ENCODE data around the gene EEFSEC. TPM values are rescaled to one million over a fixed set of nuclear protein-coding genes. Genes with fewer than 3 reads are reported as not detected.

EEFSEC gene
- total and polyA plus RNA-seq, 7 experiments from 2014 or later, result 17.3 to 31.4 (median 18.3) TPM

GRCh38 chr3:128431803-128432300 lies 278.6 kb downstream of the EEFSEC start:
- peaks cover 3 to 13% of the 10 kb centered on the region in 2 donors for H3K27me3 ChIP-seq (ENCODE audit: control insufficient read depth in 2 of 2, insufficient read depth in 2 of 2, low read length in 2 of 2)
- H3K36me3 ChIP-seq (ENCODE audit: control insufficient read depth in 2 of 3, insufficient read depth in 3 of 3, low read length in 3 of 3), result no peaks in the 10 kb centered on the region
- no peaks in the 10 kb centered on the region for H3K9me3 ChIP-seq (ENCODE audit: control insufficient read depth in 2 of 3, low read length in 3 of 3)
- CTCF ChIA-PET, result no interaction called here
- POLR2A ChIA-PET, result no interaction called here
- Mint-ChIP-seq H3K4me3 (peak overlapping the region in 9 of 10 donors; percentile 51 to 88 (median 68)), H3K4me1 (peaks cover 0 to 13% (median 11%) of the 10 kb centered on the region in 7 donors), H3K27ac (peak overlapping the region in 1 of 9 donors; percentile 51), H3K27me3 (peaks cover 36 to 65% (median 47%) of the 10 kb centered on the region in 5 donors), H3K36me3 (peaks cover 0 to 6% (median 0%) of the 10 kb centered on the region in 5 donors), H3K9me3 (peaks cover 0 to 2% (median 0%) of the 10 kb centered on the region in 11 donors)
- H3K4me3 ChIP-seq (ENCODE audit: low read length), result no peak overlapping the region
- intact Hi-C loops (cut with micrococcal nuclease), result no loop called here
- H3K4me1 ChIP-seq (ENCODE audit: control insufficient read depth in 2 of 2, insufficient read depth in 2 of 2, low read length in 2 of 2), result no peaks in the 10 kb centered on the region
- DNase-seq (no peak), ATAC-seq (no peak)
- H3K27ac ChIP-seq (ENCODE audit: low read depth, low read length), result no peak overlapping the region

- peaks cover 0 to 13% (median 11%) of the 10 kb centered on the region in 7 donors for H3K4me1 Mint-ChIP-seq
- intact Hi-C loops (cut with micrococcal nuclease), result no loop called here
- H3K36me3 Mint-ChIP-seq, result peaks cover 0 to 6% (median 0%) of the 10 kb centered on the region in 5 donors
- peak overlapping the region in 9 of 10 donors; percentile 30 to 88 (median 68) for H3K4me3 Mint-ChIP-seq
- POLR2A ChIA-PET, result interaction anchor here (0.7 kb wide), 1 partner anchor 9 kb away, joined by 3 read pairs; no protein-coding TSS in a partner anchor
- peaks cover 36 to 67% (median 43%) of the 10 kb centered on the region in 5 donors for H3K27me3 Mint-ChIP-seq
- H3K9me3 ChIP-seq (ENCODE audit: control insufficient read depth in 2 of 3, low read length in 3 of 3), result no peaks in the 10 kb centered on the region
- ATAC-seq (no peak), DNase-seq (no peak)
- no peak overlapping the region for H3K27ac ChIP-seq (ENCODE audit: low read depth, low read length)
- H3K27me3 ChIP-seq (ENCODE audit: control insufficient read depth in 2 of 2, insufficient read depth in 2 of 2, low read length in 2 of 2), result peaks cover 3 to 13% of the 10 kb centered on the region in 2 donors
- CTCF ChIA-PET, result no interaction called here
- no peak overlapping the region for H3K4me3 ChIP-seq (ENCODE audit: low read length)
- no peaks in the 10 kb centered on the region for H3K4me1 ChIP-seq (ENCODE audit: control insufficient read depth in 2 of 2, insufficient read depth in 2 of 2, low read length in 2 of 2)
- H3K9me3 Mint-ChIP-seq, result peaks cover 0 to 2% (median 0%) of the 10 kb centered on the region in 11 donors
- H3K36me3 ChIP-seq (ENCODE audit: control insufficient read depth in 2 of 3, insufficient read depth in 3 of 3, low read length in 3 of 3), result no peaks in the 10 kb centered on the region
- H3K27ac Mint-ChIP-seq, result peak overlapping the region in 2 of 9 donors; percentile 51 to 75
Measured at GRCh38 chr3:128432301-128432970, 279.2 kb downstream of the EEFSEC start.

GRCh38 chr3:128432971-128433836 lies 279.9 kb downstream of the EEFSEC start:
- ChIA-PET CTCF (no interaction called here), POLR2A (interaction anchor here (0.7 kb wide), 1 partner anchor 8 kb away, joined by 3 read pairs; no protein-coding TSS in a partner anchor)
- intact Hi-C loops (cut with micrococcal nuclease), result no loop called here
- Histone ChIP-seq H3K36me3 (ENCODE audit: control insufficient read depth in 2 of 3, insufficient read depth in 3 of 3, low read length in 3 of 3) (no peaks in the 10 kb centered on the region), H3K9me3 (ENCODE audit: control insufficient read depth in 2 of 3, low read length in 3 of 3) (no peaks in the 10 kb centered on the region), H3K27me3 (ENCODE audit: control insufficient read depth in 2 of 2, insufficient read depth in 2 of 2, low read length in 2 of 2) (peaks cover 3 to 13% of the 10 kb centered on the region in 2 donors), H3K4me1 (ENCODE audit: control insufficient read depth in 2 of 2, insufficient read depth in 2 of 2, low read length in 2 of 2) (no peaks in the 10 kb centered on the region), H3K27ac (ENCODE audit: low read depth, low read length) (no peak overlapping the region), H3K4me3 (ENCODE audit: low read length) (no peak overlapping the region)
- Mint-ChIP-seq H3K27ac (peak overlapping the region in 1 of 9 donors; percentile 72), H3K9me3 (peaks cover 0 to 2% (median 0%) of the 10 kb centered on the region in 11 donors), H3K36me3 (peaks cover 0 to 6% (median 0%) of the 10 kb centered on the region in 5 donors), H3K27me3 (peaks cover 34 to 67% (median 39%) of the 10 kb centered on the region in 5 donors), H3K4me3 (peak overlapping the region in 4 of 10 donors; percentile 13 to 71 (median 46)), H3K4me1 (peaks cover 0 to 13% (median 11%) of the 10 kb centered on the region in 7 donors)
- no peak for DNase-seq
- no peak for ATAC-seq

GRCh38 chr3:128433837-128434165 lies 280.5 kb downstream of the EEFSEC start:
- no peak overlapping the region for H3K27ac ChIP-seq (ENCODE audit: low read depth, low read length)
- Mint-ChIP-seq H3K27ac (no peak overlapping the region), H3K9me3 (peaks cover 0 to 2% (median 0%) of the 10 kb centered on the region in 11 donors), H3K4me3 (peak overlapping the region in 2 of 10 donors; percentile 13 to 37), H3K27me3 (peaks cover 28 to 66% (median 36%) of the 10 kb centered on the region in 5 donors), H3K4me1 (peaks cover 0 to 13% (median 11%) of the 10 kb centered on the region in 7 donors), H3K36me3 (peaks cover 0 to 6% (median 0%) of the 10 kb centered on the region in 5 donors)
- no peaks in the 10 kb centered on the region for H3K9me3 ChIP-seq (ENCODE audit: control insufficient read depth in 2 of 3, low read length in 3 of 3)
- CTCF ChIA-PET, result no interaction called here
- H3K27me3 ChIP-seq (ENCODE audit: control insufficient read depth in 2 of 2, insufficient read depth in 2 of 2, low read length in 2 of 2), result peaks cover 3 to 13% of the 10 kb centered on the region in 2 donors
- H3K36me3 ChIP-seq (ENCODE audit: control insufficient read depth in 2 of 3, insufficient read depth in 3 of 3, low read length in 3 of 3), result no peaks in the 10 kb centered on the region
- intact Hi-C loops (cut with micrococcal nuclease), result no loop called here
- POLR2A ChIA-PET, result no interaction called here
- H3K4me1 ChIP-seq (ENCODE audit: control insufficient read depth in 2 of 2, insufficient read depth in 2 of 2, low read length in 2 of 2), result no peaks in the 10 kb centered on the region
- ATAC-seq (no peak), DNase-seq (no peak)
- no peak overlapping the region for H3K4me3 ChIP-seq (ENCODE audit: low read length)

GRCh38 chr3:128434524-128434923 lies 281.2 kb downstream of the EEFSEC start:
- ChIA-PET POLR2A (no interaction called here), CTCF (no interaction called here)
- no peak overlapping the region for H3K4me3 ChIP-seq (ENCODE audit: low read length)
- intact Hi-C loops (cut with micrococcal nuclease), result no loop called here
- ATAC-seq (no peak), DNase-seq (no peak)
- peaks cover 31 to 64% (median 42%) of the 10 kb centered on the region in 5 donors for H3K27me3 Mint-ChIP-seq
- H3K4me1 ChIP-seq (ENCODE audit: control insufficient read depth in 2 of 2, insufficient read depth in 2 of 2, low read length in 2 of 2), result no peaks in the 10 kb centered on the region
- H3K4me1 Mint-ChIP-seq, result peaks cover 0 to 13% (median 11%) of the 10 kb centered on the region in 7 donors
- peaks cover 3 to 13% of the 10 kb centered on the region in 2 donors for H3K27me3 ChIP-seq (ENCODE audit: control insufficient read depth in 2 of 2, insufficient read depth in 2 of 2, low read length in 2 of 2)
- H3K9me3 ChIP-seq (ENCODE audit: control insufficient read depth in 2 of 3, low read length in 3 of 3), result no peaks in the 10 kb centered on the region
- H3K27ac ChIP-seq (ENCODE audit: low read depth, low read length), result no peak overlapping the region
- no peaks in the 10 kb centered on the region for H3K36me3 ChIP-seq (ENCODE audit: control insufficient read depth in 2 of 3, insufficient read depth in 3 of 3, low read length in 3 of 3)
- H3K36me3 Mint-ChIP-seq, result peaks cover 0 to 6% (median 0%) of the 10 kb centered on the region in 5 donors
- H3K9me3 Mint-ChIP-seq, result peaks cover 0 to 2% (median 0%) of the 10 kb centered on the region in 11 donors
- no peak overlapping the region for H3K4me3 Mint-ChIP-seq
- H3K27ac Mint-ChIP-seq, result peak overlapping the region in 1 of 9 donors; percentile 66

GRCh38 chr3:128435058-128435457 lies 281.8 kb downstream of the EEFSEC start:
- H3K9me3 ChIP-seq (ENCODE audit: control insufficient read depth in 2 of 3, low read length in 3 of 3), result no peaks in the 10 kb centered on the region
- no peaks in the 10 kb centered on the region for H3K36me3 ChIP-seq (ENCODE audit: control insufficient read depth in 2 of 3, insufficient read depth in 3 of 3, low read length in 3 of 3)
- ChIA-PET CTCF (no interaction called here), POLR2A (no interaction called here)
- no peaks in the 10 kb centered on the region for H3K4me1 ChIP-seq (ENCODE audit: control insufficient read depth in 2 of 2, insufficient read depth in 2 of 2, low read length in 2 of 2)
- no peak for DNase-seq
- H3K27ac Mint-ChIP-seq, result no peak overlapping the region
- peaks cover 0 to 6% (median 0%) of the 10 kb centered on the region in 5 donors for H3K36me3 Mint-ChIP-seq
- no peak for ATAC-seq
- H3K27ac ChIP-seq (ENCODE audit: low read depth, low read length), result no peak overlapping the region
- peaks cover 3 to 13% of the 10 kb centered on the region in 2 donors for H3K27me3 ChIP-seq (ENCODE audit: control insufficient read depth in 2 of 2, insufficient read depth in 2 of 2, low read length in 2 of 2)
- H3K9me3 Mint-ChIP-seq, result peaks cover 0 to 2% (median 0%) of the 10 kb centered on the region in 11 donors
- intact Hi-C loops (cut with micrococcal nuclease), result no loop called here
- no peak overlapping the region for H3K4me3 ChIP-seq (ENCODE audit: low read length)
- H3K27me3 Mint-ChIP-seq, result peaks cover 36 to 62% (median 44%) of the 10 kb centered on the region in 5 donors
- H3K4me3 Mint-ChIP-seq, result no peak overlapping the region
- H3K4me1 Mint-ChIP-seq, result peaks cover 0 to 13% (median 11%) of the 10 kb centered on the region in 7 donors
